ENCODE data around the gene MYH6. TPM values are rescaled to one million over a fixed set of nuclear protein-coding genes. Genes with fewer than 3 reads are reported as not detected.

Gene MYH6
- total RNA-seq, 1 experiment from 2014 or later = 0.07 TPM

DNA sequence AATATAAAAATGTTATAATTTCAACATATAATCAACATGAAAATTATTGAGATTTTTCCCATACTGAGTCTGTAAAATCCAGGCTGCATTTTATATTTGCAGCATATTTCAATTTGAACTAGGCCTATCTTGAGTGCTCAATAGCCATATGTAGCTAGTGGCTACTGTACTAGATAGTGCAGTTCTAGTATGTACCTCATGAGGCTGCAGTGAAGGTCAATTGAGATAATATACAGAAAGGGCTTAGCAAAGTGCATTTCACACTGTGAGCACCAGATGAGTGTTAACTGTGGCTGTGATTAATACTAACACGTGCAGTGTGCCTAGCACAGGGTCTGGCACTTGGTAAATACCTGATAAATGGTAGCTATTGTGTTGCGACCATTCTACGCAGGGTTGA is 50.0 kb downstream of the MYH6 start:
- Mint-ChIP-seq H3K36me3 (ENCODE audit: insufficient read depth in 1 of 3, low read depth in 3 of 3) (peaks cover 17 to 53% (median 39%) of the 10 kb centered on the region in 3 experiments), H3K27me3 (ENCODE audit: low read depth) (peaks cover 21% of the 10 kb centered on the region), H3K27ac (no peak overlapping the region), H3K4me1 (peaks cover 15 to 16% of the 10 kb centered on the region in 2 experiments), H3K9me3 (no peaks in the 10 kb centered on the region), H3K4me3 (no peak overlapping the region)
- DNase-seq = no peak
- Histone ChIP-seq H2AFZ (ENCODE audit: low read length) (no peak overlapping the region), H3T11ph (ENCODE audit: low read length) (no peak overlapping the region), H4K91ac (ENCODE audit: insufficient read length, low read depth, low read length) (no peak overlapping the region), H4K20me1 (ENCODE audit: control insufficient read depth, insufficient read depth, insufficient read length) (no peaks in the 10 kb centered on the region), H2BK15ac (ENCODE audit: low read depth, low read length) (no peak overlapping the region), H3K23ac (ENCODE audit: insufficient read length, low read depth, low read length) (no peak overlapping the region), H4K8ac (replicated peaks; ENCODE audit: insufficient read length, low read depth, low read length) (no peak overlapping the region), H3K56ac (ENCODE audit: insufficient read length, low read depth, low read length) (no peak overlapping the region), H3K27ac (ENCODE audit: insufficient read length, low read depth, low read length) (no peak overlapping the region), H3K4ac (ENCODE audit: low read depth, low read length) (no peak overlapping the region), H4K5ac (ENCODE audit: insufficient read length, low read depth, low read length) (no peak overlapping the region), H3K4me2 (ENCODE audit: insufficient read depth, insufficient read length, low read length) (no peak overlapping the region), H3K14ac (ENCODE audit: insufficient read depth, low read length) (no peak overlapping the region), H3K4me1 (ENCODE audit: insufficient read depth, low read length) (0 out of 2 replicates have a peak, but pooled peaks cover under 1% of the 10 kb centered on the region), H3K79me1 (ENCODE audit: insufficient read depth, low read depth, low read length, poor library complexity, severe bottlenecking) (no peaks in the 10 kb centered on the region), H3K9ac (ENCODE audit: extremely low read depth, insufficient read length, low read length) (no peak overlapping the region), H3K27me3 (ENCODE audit: insufficient read depth, low read length) (no peaks in the 10 kb centered on the region; the same call in 1 of the 2 replicates), H2BK12ac (ENCODE audit: insufficient read length, low read depth, low read length) (no peak overlapping the region), H3K23me2 (ENCODE audit: insufficient read length, low read depth, low read length, poor library complexity, severe bottlenecking) (no peaks in the 10 kb centered on the region), H2BK120ac (ENCODE audit: low read depth, low read length, poor library complexity, severe bottlenecking) (no peak overlapping the region), H3K18ac (ENCODE audit: insufficient read length, low read depth, low read length) (no peak overlapping the region), H2BK5ac (ENCODE audit: insufficient read length, low read length) (no peak overlapping the region), H3K79me2 (ENCODE audit: insufficient read depth, low read length) (no peaks in the 10 kb centered on the region), H3K9me3 (ENCODE audit: control insufficient read depth, low read depth, low read length) (no peaks in the 10 kb centered on the region), H2BK20ac (ENCODE audit: low read depth, low read length, poor library complexity, severe bottlenecking) (no peak overlapping the region), H2AK5ac (ENCODE audit: insufficient read length, low read length) (no peak overlapping the region)
- WGBS (ENCODE audit: extremely low coverage, insufficient read length, low lambda C conversion rate) = no CpG with 5 or more reads among the region's 3 CpGs
- no peak for TF ChIP-seq CTCF (conservative IDR thresholded peaks at IDR 0.05)
